GM12874 (cell line): ENCODE results near the gene CETN3.

Experiments used
- TF ChIP-seq, protein P1 (sequence below): IDR thresholded peaks from 2 replicates; pipeline ENCODE4 v1.5.1; 2011; ENCODE audit warnings: low read depth, mild to moderate bottlenecking, control low read depth, low read length, moderate library complexity; ENCODE audit not compliant: insufficient read depth

The CETN3 gene

DNA sequence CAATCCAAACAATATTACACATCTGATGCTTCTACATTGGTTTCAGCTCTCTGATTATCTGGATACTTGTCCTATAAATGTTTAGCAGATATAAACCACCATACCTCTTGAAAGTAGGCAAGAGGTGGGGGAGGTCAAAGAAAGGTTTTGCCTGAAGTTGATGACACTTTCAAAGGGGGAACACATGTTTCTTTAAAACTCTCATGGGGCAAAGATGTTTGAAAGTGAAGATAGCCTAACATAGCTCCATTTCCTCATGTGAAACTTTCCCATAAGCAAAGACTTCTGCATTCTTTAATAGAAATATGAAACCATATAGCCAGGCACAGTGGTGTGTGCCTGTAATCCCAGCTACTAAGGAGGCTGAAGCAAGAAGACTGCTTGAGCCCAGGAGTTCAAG lies 62.1 kb downstream of the CETN3 start:
- TF ChIP-seq, protein P1, sequence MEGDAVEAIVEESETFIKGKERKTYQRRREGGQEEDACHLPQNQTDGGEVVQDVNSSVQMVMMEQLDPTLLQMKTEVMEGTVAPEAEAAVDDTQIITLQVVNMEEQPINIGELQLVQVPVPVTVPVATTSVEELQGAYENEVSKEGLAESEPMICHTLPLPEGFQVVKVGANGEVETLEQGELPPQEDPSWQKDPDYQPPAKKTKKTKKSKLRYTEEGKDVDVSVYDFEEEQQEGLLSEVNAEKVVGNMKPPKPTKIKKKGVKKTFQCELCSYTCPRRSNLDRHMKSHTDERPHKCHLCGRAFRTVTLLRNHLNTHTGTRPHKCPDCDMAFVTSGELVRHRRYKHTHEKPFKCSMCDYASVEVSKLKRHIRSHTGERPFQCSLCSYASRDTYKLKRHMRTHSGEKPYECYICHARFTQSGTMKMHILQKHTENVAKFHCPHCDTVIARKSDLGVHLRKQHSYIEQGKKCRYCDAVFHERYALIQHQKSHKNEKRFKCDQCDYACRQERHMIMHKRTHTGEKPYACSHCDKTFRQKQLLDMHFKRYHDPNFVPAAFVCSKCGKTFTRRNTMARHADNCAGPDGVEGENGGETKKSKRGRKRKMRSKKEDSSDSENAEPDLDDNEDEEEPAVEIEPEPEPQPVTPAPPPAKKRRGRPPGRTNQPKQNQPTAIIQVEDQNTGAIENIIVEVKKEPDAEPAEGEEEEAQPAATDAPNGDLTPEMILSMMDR = no peak

DNA sequence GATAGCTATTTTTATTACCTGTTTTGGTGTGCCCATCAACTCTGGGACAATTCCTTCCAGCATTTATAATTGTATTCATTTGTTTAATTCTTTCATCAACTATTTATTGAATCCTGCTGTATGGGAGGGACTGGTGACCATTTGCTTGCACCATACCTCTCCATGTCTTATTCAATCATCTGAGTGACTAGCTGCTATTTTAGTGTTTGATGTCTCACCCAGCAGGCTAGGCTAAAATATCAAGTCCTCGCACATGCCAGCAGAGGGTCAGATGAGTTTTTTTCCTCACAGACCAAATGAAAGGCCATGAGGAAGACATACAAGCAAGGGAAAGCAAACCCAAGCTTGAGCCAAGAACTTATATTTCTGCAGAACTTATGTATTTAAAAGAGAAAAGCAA lies 63.9 kb downstream of the CETN3 start:
- TF ChIP-seq, protein P1 = no peak

DNA sequence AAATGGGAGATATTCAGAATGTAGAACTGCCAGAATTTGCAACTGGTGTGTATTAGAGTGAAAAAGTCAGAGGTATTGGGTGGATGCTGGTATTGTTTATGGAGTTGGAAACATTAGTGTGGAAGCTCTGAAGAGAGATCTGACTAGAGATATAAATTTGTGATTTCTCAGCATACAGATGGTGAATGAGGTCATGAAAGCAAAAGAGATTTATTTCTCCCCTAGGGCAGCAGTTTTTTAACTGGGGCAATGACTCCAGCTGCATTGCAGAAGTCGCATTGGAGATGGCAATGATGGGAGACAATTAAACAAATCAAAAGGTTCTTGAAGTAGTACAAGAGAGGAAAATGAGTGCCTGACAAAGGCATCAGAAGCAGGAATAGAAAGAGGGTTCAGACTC lies 64.9 kb downstream of the CETN3 start:
- TF ChIP-seq, protein P1 = no peak

DNA sequence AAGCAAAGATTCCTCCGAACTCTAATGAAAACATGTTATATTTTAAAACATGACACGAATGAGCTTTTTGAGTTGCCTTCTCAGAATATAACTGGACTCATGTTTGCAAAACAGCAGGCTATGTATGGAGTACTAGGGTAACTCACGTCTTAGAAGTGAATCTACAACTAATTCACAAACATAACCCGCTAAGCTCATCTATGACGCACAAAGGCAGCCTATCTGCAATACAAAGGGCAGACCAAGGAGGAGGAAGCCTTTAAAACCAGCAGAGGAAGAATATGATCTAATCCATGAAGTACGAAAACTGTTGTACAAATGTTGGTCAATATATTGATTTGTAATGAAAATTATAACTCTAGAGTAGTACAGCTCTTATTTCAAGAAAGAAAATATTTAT lies 67.0 kb downstream of the CETN3 start:
- TF ChIP-seq, protein P1 = no peak
